ENCODE measurements around the gene TAS2R14.

TAS2R14 gene, protein sequence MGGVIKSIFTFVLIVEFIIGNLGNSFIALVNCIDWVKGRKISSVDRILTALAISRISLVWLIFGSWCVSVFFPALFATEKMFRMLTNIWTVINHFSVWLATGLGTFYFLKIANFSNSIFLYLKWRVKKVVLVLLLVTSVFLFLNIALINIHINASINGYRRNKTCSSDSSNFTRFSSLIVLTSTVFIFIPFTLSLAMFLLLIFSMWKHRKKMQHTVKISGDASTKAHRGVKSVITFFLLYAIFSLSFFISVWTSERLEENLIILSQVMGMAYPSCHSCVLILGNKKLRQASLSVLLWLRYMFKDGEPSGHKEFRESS

DNA sequence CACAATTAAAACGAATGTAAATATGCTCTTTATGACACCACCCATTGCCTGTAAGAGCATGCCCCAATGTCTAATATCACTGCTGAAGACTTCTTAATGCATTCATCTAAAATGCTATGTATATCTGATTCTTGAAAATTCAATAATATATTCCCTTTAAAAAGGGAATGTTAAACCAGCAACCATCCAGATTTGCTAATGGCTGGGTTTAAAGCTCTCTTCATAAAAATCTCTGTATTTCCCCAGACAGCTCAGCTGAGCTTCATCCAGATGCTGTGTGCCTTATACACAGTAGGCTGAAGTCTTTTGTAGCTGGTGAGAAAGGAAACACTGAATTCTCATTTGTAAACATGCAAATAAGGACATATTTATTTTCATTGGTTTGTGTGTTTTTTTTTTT is at the start of gene TAS2R14:
Gene TAS2R14, minus strand, starts transcription at position 101 of the 400 bp plus-strand sequence. Its CDS starts 56 bp downstream, at position 45.
- DNase-seq (ENCODE audit: low read depth, low spot score), result no peak

- no peak for DNase-seq (ENCODE audit: low read depth, low spot score)
Observed at GRCh38 chr12:10986812-10987211, 47.7 kb upstream of the TAS2R14 start, which contains the start of gene TAS2R50. TSS of gene TAS2R50 (minus strand) at chr12:10986912. CDS start at chr12:10986860, 52 bp downstream.

GRCh38 chr12:10982244-10982643 is 43.2 kb upstream of the TAS2R14 start:
- DNase-seq (ENCODE audit: low read depth, low spot score), result no peak

- no peak for DNase-seq (ENCODE audit: low read depth, low spot score)
Observed at GRCh38 chr12:10974965-10975364, 35.9 kb upstream of the TAS2R14 start.

- no peak for DNase-seq (ENCODE audit: low read depth, low spot score)
Observed at GRCh38 chr12:10968765-10969456, 29.8 kb upstream of the TAS2R14 start.

DNA sequence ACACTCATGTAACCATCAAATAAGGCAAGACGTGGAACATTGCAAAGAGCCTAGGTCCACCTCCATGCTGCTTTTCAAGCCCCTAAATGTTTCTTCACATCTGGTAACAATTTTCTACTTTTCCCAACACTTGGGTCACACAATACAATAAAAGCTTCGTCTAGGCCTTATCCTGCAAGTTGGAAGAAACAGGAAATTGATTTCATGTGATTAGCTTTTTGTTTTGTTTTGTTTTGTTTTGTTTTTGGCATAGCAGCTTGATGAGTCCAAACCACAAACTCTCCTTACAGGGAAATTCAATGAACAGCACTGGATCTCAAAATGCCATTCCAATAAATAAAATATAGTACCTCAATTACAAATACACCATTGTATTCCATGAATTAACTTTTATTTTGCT is 28.3 kb upstream of the TAS2R14 start:
- DNase-seq (ENCODE audit: low read depth, low spot score), result no peak

- DNase-seq (ENCODE audit: low read depth, low spot score), result no peak
Observed at GRCh38 chr12:10966314-10966713, 27.3 kb upstream of the TAS2R14 start.

- DNase-seq (ENCODE audit: low read depth, low spot score), result no peak
Observed at GRCh38 chr12:10965476-10965875, 26.4 kb upstream of the TAS2R14 start.

DNA sequence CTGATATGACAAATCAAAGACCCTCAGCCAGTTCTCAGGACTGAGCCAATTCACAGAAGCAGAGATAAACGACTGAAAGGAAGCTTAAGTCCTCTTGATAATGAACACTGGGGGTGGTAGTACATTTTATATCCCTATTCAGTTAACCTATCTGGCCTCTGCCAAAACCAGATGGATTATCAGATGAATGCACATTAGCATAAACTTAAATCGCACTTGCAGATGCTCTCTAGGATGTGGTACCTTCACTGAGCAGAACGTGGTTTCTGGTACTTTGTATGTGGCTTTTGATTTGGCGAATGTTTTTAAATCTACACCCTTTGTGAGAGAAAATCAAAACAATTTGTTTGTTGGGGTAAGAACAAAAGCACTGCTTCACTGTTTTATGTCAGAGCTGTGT is 21.1 kb upstream of the TAS2R14 start:
- no peak for DNase-seq (ENCODE audit: low read depth, low spot score)

GRCh38 chr12:10959804-10960203 is 20.7 kb upstream of the TAS2R14 start:
- DNase-seq (ENCODE audit: low read depth, low spot score), result no peak

DNA sequence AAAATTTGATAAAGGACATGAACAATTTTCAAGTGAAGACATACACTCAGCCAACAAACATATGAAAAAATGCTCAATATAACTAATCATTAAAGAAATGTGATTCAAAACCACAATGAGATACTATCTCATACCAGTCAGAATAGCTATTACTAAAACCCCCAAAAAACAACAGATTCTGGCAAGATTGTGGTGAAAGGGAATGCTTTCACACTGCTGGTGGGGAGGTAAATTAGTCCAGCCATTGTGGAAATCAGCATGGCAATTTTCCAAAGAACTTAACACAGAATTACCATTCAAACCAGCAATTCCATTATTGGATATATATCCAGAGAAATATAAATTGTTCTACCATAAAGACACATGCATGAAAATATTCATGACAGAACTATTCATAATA is 18.7 kb upstream of the TAS2R14 start:
- DNase-seq (ENCODE audit: low read depth, low spot score), result no peak

DNA sequence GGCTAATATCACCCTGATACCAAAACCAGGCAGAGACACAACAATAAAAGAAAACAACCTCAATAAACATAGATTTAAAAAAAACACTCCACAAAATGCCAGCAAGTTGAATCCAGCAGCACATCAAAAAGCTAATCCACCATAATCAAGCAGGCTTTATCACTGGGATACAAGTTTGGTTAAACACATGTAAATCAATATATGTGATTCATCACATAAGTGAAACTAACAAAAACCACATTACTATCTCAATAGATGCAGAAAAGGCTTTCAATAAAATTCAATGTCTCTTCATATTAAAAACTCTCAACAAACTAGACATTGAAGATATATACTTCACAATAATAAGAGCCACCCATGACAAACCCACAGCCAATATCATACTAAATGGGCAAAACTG is 17.0 kb upstream of the TAS2R14 start:
- DNase-seq (ENCODE audit: low read depth, low spot score), result no peak

GRCh38 chr12:10952645-10953044 is 13.6 kb upstream of the TAS2R14 start:
- no peak for DNase-seq (ENCODE audit: low read depth, low spot score)

DNA sequence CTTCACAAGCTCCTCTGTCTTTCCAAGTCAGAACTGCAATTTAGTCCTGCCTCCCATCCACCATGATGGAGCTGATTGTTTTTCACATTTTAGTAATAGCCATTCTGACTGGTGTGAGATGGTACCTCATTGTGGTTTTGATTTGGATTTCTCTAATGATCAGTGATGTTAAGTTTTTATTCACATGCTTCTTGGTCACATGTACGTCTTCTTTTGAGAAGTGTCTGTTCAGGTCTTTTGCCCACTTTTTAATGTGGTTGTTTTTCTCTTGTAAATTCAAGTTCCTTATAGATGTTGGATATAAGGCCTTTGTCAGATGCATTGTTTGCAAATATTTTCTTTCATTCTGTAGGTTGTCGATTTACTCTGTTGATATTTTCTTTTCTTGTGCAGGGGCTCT is 4.1 kb upstream of the TAS2R14 start:
- DNase-seq (ENCODE audit: low read depth, low spot score), result no peak

- no peak for DNase-seq (ENCODE audit: low read depth, low spot score)
Observed at GRCh38 chr12:10941916-10942607, 3.0 kb upstream of the TAS2R14 start.

- DNase-seq (ENCODE audit: low read depth, low spot score), result no peak
Observed at GRCh38 chr12:10941369-10941768, 2.3 kb upstream of the TAS2R14 start.

- no peak for DNase-seq (ENCODE audit: low read depth, low spot score)
Observed at GRCh38 chr12:10940389-10940788, 1.3 kb upstream of the TAS2R14 start.

GRCh38 chr12:10936506-10936905 is 2.6 kb downstream of the TAS2R14 start:
- DNase-seq (ENCODE audit: low read depth, low spot score), result no peak

DNA sequence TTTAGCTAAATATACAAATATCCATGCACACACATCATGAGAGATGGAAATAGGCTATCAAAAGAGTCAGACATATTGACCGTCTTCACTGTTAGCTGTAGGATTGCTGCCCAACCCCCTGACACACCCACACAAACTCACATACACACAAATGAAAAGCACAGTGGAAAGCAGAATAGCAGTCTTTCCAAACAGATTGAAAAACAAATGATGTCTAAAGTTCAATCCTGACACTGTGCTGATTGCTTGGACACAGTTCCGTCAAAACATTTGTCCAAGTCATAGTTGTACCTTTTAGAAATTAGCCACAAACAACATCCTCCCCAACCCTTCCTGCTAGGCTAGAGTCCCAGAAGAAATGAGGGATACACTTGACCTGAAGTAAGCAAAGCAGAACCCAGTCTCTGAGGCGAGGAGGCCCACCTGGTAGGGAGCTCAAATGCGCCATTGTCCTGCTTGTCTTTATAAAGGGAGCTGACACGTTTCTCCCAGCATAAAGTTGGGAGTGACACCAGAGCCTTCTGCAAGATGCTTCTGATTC is 10.2 kb downstream of the TAS2R14 start, which contains the start of gene PRH2:
Gene PRH2, plus strand, starts transcription at position 491 of the 541 bp plus-strand sequence. Its CDS starts 38 bp downstream, at position 529.
- no peak for DNase-seq (ENCODE audit: low read depth, low spot score)

DNA sequence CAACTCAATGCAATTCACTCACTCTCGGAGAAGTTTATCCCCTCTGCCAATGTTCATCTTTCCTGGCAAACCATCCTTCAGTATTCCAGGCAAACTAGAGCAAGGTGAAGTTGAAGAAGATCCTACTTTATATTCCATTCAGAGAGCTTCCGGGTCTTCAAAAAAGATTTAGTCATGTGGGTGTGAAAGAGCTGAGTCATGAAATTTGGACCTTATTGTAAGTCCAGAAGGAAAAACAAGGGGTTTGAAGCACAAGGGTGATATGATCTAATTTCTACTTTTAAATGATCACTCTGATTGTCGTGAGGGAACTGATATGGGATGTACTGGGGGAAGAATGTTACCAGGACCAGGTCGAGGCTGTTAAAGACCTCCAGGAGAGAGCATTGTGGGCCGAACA is 12.8 kb downstream of the TAS2R14 start:
- DNase-seq (ENCODE audit: low read depth, low spot score), result no peak

- no peak for DNase-seq (ENCODE audit: low read depth, low spot score)
Observed at GRCh38 chr12:10919809-10920208, 19.3 kb downstream of the TAS2R14 start.

- DNase-seq (ENCODE audit: low read depth, low spot score), result no peak
Observed at GRCh38 chr12:10910380-10910779, 28.7 kb downstream of the TAS2R14 start.

Data from activated CD4-positive, CD25-positive, alpha-beta regulatory T cell treated with anti-CD3 and anti-CD28 coated beads, Interleukin-2, amount 50 U/mL, for 16 hours (primary cell).